Ishikawa (cell line): ENCODE measurements around the gene FLT1.

ENCODE experiments used
- CEBPB ChIP-seq: IDR thresholded peaks from 2 replicates; pipeline ENCODE4 v1.6.1; 2012
- CREB1 ChIP-seq: IDR thresholded peaks from 2 replicates; pipeline ENCODE4 v1.6.1; 2012; ENCODE audit warnings: low read depth
- EGR1 ChIP-seq: IDR thresholded peaks from 2 replicates; pipeline ENCODE4 v1.6.1; 2012
- EP300 ChIP-seq: IDR thresholded peaks from 2 replicates; pipeline ENCODE4 v1.6.1; 2012; ENCODE audit warnings: borderline replicate concordance
- FOXM1 ChIP-seq: IDR thresholded peaks from 2 replicates; pipeline ENCODE4 v1.6.1; 2012; ENCODE audit warnings: low read depth, borderline replicate concordance
- NFIC ChIP-seq: IDR thresholded peaks from 2 replicates; pipeline ENCODE4 v1.6.1; 2012
- RAD21 ChIP-seq: IDR thresholded peaks from 2 replicates; pipeline ENCODE4 v1.6.1; 2012; ENCODE audit warnings: low read depth
- TAF1 ChIP-seq: IDR thresholded peaks from 2 replicates; pipeline ENCODE4 v1.6.1; 2012; ENCODE audit warnings: low read depth, mild to moderate bottlenecking
- TCF12 ChIP-seq: IDR thresholded peaks from 2 replicates; pipeline ENCODE4 v1.6.1; 2012; ENCODE audit warnings: low read depth
- TEAD4 ChIP-seq: IDR thresholded peaks from 2 replicates; pipeline ENCODE4 v1.6.1; 2012
- YY1 ChIP-seq: IDR thresholded peaks from 2 replicates; pipeline ENCODE4 v1.6.1; 2012; ENCODE audit warnings: low read depth
- ZBTB7A ChIP-seq: IDR thresholded peaks from 2 replicates; pipeline ENCODE4 v1.6.1; 2012; ENCODE audit warnings: low read depth
- TF ChIP-seq, protein P1 (sequence below): IDR thresholded peaks from 2 replicates; pipeline ENCODE4 v1.6.1; 2012
- TF ChIP-seq, protein P2 (sequence below): IDR thresholded peaks from 2 replicates; pipeline ENCODE4 v1.6.1; 2012
- TF ChIP-seq, protein P3 (sequence below): IDR thresholded peaks from 2 replicates; pipeline ENCODE4 v1.6.1; 2012; ENCODE audit warnings: low read depth, mild to moderate bottlenecking

Gene FLT1

DNA sequence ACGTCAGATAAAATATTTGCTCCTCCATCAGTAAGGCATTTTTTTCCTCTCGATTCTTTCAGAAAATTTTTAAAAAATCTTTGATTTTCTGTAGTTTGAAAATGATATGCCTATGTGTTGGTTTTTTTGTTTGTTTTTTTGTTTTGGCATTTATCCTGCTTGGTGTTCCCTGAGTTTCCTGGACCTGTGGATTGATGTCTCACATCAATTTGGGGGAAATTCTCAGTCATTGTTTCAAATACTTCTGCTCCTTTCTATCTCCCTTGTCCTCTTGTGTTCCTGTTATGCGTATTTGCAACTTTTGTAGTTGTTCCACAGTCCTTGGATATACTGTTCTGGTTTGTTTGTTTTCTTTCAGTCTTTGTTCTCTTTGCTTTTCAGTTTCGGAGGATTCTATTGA, 18.8 kb upstream of the FLT1 start:
- TF ChIP-seq ZBTB7A: no peak
- no peak for TF ChIP-seq FOXM1
- no peak for TF ChIP-seq EP300

DNA sequence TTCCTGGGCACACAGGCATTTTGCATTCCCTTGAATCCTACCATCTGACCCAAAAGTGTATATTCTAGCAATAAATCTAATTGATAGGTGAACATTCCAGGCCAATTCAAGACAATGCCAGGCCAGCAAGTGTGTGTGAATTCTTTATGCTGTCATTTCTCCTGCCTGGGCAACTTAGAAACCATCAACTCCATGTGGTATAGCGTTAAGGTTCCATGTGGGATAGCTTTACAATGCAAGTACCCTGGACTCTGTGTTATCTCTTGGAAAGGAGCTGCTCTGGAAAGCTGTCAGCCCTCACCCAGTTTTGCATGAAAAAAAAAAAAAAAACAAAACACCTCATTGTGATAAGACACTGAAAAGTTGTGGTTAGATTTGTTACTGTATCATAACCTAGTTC, 15.6 kb upstream of the FLT1 start:
- TF ChIP-seq, protein P1, sequence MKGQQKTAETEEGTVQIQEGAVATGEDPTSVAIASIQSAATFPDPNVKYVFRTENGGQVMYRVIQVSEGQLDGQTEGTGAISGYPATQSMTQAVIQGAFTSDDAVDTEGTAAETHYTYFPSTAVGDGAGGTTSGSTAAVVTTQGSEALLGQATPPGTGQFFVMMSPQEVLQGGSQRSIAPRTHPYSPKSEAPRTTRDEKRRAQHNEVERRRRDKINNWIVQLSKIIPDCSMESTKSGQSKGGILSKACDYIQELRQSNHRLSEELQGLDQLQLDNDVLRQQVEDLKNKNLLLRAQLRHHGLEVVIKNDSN: no peak
- no peak for TF ChIP-seq TCF12

DNA sequence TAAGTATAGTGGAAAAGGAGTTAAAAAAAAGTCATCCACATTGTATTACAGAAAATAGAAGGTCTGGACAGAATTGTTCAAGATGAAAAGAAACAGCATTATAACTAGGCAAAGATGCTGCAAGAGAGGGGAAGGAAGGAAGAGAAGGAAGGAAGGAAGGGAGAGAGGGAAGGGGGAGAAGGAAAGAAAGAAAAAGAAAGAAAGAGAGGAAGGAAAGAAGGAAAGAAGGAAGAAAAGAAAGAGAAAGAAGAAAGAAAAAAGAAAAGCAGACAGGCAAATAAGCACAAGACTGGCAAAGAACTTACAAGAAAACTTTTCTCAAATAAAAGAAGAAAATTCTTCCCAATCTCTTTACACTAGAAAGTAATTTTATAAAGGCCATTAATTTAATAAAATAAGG, 15.1 kb upstream of the FLT1 start:
- no peak for TF ChIP-seq RAD21
- TF ChIP-seq, protein P2, sequence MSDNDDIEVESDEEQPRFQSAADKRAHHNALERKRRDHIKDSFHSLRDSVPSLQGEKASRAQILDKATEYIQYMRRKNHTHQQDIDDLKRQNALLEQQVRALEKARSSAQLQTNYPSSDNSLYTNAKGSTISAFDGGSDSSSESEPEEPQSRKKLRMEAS: no peak
- no peak for TF ChIP-seq TAF1
- TF ChIP-seq TCF12: no peak
- TF ChIP-seq NFIC: no peak
- TF ChIP-seq EP300: no peak

DNA sequence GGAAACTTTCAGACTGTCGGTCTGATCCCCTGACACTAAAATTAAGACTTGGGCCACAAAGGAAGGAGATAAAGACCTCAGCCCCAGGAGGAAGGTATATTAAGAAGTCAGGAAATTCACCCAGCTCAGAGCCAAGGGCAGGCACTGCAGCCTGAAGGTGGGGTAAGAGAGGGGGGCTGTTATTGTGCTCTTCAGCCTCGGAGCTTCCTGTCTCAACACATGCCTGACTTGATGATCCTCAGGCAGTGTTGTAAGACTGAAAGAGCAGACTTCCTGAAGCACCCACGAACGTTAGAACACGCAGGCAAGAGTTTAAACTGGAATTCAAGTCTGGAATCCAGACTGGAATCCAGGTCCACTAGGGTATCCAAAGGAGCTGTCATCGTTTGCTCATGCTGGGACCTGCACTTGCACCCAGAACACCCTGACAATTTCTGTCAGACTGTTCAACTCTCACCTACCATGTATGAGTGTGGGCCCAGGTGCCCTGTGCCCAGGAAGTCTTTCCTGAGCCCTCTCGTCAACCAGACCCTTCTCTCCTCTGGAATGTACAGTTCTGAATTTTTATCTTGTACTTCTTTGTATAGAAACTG, 10.7 kb upstream of the FLT1 start:
- TF ChIP-seq TEAD4: no peak
- no peak for TF ChIP-seq EP300
- TF ChIP-seq EGR1: no peak
- TF ChIP-seq ZBTB7A: no peak
- TF ChIP-seq, protein P1: no peak
- TF ChIP-seq NFIC: no peak
- no peak for TF ChIP-seq TAF1
- TF ChIP-seq, protein P2: no peak
- TF ChIP-seq CEBPB: no peak
- no peak for TF ChIP-seq TCF12
- TF ChIP-seq FOXM1: no peak
- no peak for TF ChIP-seq CREB1

DNA sequence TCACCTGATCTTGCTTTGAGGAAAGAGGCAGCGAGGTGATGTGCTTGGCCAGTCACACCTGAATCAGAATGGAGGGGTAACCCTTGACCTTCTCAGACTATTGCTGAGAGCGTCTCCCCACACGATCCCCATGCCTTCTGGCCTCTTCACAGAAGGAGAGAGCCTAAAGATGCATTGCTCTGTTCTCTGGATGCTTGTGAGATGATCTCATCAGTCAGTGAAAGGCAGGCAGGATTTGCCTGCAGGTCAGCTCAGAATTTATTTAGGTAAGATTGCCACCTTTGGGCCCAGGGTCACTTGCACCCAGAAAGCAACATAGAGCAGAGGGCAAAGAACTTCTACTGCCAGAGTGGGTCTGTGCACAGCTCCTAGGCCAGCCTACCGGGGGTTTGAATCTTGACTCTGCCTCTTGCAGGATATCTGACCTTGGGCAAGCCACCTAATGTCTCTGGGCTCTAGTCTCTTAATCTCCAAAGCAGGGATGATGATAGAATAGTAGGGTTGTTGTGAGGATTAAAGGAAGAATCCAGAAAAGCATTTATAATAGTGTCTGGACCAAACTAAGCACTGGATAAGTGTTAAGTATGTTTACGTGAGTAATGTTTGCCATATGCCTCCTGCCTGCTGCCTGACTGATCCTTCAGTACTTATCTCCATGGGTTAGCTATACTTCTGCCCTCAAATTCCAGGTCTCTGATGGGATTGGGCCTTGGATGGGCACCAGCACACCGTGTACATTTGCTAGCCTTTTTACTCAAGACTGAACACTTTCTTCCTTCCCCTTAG, 8.4 kb upstream of the FLT1 start:
- TF ChIP-seq EGR1 (no peak), TAF1 (no peak)

DNA sequence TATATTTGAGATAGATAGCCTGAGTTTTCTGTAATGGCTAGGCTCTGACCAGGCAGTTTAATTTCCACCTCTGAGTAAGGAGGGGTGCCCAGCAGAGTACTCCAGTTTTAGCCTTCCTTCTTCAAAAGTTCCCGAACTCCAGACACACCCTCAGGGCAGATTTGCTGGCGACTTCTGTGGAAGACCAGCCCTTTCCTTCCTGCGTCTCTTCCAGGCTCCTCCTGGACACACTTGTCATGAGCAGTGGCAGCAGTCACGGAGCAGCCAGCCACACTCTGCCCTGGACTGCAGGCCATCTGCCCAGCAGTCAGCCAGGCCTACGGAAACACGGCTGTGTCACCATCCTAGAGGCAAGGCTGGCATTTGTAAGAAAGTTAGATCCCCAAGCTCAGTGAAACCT, 6.6 kb upstream of the FLT1 start:
- TF ChIP-seq EP300 (no peak), YY1 (no peak), NFIC (no peak), TAF1 (no peak), RAD21 (no peak), ZBTB7A (no peak), TCF12 (no peak), EGR1 (no peak), CEBPB (no peak), TEAD4 (no peak), FOXM1 (no peak), CREB1 (no peak)
- TF ChIP-seq, protein P1: no peak
- TF ChIP-seq, protein P3, sequence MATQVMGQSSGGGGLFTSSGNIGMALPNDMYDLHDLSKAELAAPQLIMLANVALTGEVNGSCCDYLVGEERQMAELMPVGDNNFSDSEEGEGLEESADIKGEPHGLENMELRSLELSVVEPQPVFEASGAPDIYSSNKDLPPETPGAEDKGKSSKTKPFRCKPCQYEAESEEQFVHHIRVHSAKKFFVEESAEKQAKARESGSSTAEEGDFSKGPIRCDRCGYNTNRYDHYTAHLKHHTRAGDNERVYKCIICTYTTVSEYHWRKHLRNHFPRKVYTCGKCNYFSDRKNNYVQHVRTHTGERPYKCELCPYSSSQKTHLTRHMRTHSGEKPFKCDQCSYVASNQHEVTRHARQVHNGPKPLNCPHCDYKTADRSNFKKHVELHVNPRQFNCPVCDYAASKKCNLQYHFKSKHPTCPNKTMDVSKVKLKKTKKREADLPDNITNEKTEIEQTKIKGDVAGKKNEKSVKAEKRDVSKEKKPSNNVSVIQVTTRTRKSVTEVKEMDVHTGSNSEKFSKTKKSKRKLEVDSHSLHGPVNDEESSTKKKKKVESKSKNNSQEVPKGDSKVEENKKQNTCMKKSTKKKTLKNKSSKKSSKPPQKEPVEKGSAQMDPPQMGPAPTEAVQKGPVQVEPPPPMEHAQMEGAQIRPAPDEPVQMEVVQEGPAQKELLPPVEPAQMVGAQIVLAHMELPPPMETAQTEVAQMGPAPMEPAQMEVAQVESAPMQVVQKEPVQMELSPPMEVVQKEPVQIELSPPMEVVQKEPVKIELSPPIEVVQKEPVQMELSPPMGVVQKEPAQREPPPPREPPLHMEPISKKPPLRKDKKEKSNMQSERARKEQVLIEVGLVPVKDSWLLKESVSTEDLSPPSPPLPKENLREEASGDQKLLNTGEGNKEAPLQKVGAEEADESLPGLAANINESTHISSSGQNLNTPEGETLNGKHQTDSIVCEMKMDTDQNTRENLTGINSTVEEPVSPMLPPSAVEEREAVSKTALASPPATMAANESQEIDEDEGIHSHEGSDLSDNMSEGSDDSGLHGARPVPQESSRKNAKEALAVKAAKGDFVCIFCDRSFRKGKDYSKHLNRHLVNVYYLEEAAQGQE: no peak
- TF ChIP-seq, protein P2: no peak

DNA sequence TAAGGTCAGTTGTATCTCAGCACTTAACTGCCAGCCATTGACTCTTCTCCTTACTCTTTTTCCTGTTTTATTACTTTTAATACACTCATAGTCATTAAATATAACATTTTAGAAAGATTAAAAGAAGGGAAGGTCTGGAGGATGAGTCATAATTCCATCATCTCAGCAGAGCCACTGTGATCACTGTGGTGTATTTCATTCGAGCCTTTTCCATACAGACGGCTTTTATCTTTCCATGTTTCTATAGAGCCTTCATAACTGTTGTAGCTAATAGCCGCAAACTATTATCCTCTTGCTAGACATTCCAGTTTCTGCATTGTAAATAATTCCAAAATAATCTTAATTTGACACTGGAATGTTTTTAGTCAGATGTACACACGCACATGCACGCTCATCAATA, 4.7 kb upstream of the FLT1 start:
- TF ChIP-seq TAF1 (no peak), EGR1 (no peak), FOXM1 (no peak), TEAD4 (no peak), YY1 (no peak), CEBPB (no peak), RAD21 (no peak), EP300 (no peak), NFIC (no peak), TCF12 (no peak)
- TF ChIP-seq, protein P3: no peak
- TF ChIP-seq, protein P2: no peak
- TF ChIP-seq, protein P1: no peak
